HUES6 (cell line): ENCODE results near the gene LETM1.

Source experiments
- H3K27ac ChIP-seq: 2 replicates; pipeline ENCODE4 v1.7.0; 2013; ENCODE audit warnings: low read depth, mild to moderate bottlenecking, low read length, inconsistent platforms
- H3K27me3 ChIP-seq: 2 replicates; pipeline ENCODE4 v1.6.1; 2013; ENCODE audit warnings: low read length; ENCODE audit not compliant: control insufficient read depth, insufficient read depth
- H3K36me3 ChIP-seq: 2 replicates; pipeline ENCODE4 v1.6.1; 2013; ENCODE audit warnings: low read length; ENCODE audit not compliant: control insufficient read depth, insufficient read depth
- H3K4me1 ChIP-seq: 2 replicates; pipeline ENCODE4 v1.6.1; 2013; ENCODE audit warnings: low read length; ENCODE audit not compliant: control insufficient read depth, insufficient read depth
- H3K4me3 ChIP-seq: 2 replicates; pipeline ENCODE4 v1.5.1; 2013; ENCODE audit warnings: low read depth, low read length
- H3K9ac ChIP-seq: one replicate; pipeline ENCODE4 v1.6.1; 2013; ENCODE audit warnings: mild to moderate bottlenecking, low read length
- H3K9me3 ChIP-seq: 2 replicates; pipeline ENCODE4 v1.6.1; 2013; ENCODE audit warnings: low read depth, low read length; ENCODE audit not compliant: control insufficient read depth, insufficient read depth

The LETM1 gene

DNA sequence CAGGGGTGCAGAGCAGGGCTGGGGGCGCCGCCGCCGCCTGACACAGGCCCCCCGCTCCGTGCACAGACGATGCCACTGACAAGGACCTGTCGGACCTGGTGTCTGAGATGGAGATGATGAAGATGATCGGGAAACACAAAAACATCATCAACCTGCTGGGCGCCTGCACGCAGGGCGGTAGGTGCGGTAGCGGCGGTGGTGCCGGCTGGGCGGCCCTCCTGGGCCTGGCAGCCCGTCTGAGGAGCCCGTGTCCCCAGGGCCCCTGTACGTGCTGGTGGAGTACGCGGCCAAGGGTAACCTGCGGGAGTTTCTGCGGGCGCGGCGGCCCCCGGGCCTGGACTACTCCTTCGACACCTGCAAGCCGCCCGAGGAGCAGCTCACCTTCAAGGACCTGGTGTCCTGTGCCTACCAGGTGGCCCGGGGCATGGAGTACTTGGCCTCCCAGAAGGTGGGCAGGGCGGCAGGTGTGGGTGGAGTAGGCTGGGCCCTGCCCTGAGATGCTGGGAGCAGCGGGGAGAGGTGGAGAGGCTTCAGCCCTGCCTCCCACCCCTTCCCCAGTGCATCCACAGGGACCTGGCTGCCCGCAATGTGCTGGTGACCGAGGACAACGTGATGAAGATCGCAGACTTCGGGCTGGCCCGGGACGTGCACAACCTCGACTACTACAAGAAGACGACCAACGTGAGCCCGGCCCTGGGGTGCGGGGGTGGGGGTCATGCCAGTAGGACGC is 50.3 kb downstream of the LETM1 start:
- H3K27me3 ChIP-seq, result no peaks in the 10 kb centered on the region
- H3K9me3 ChIP-seq, result no peaks in the 10 kb centered on the region
- H3K36me3 ChIP-seq, result peaks cover 61% of the 10 kb centered on the region
- H3K9ac ChIP-seq, result no peak overlapping the region
- no peak overlapping the region for H3K27ac ChIP-seq
- H3K4me3 ChIP-seq, result no peak overlapping the region
- H3K4me1 ChIP-seq, result no peaks in the 10 kb centered on the region

DNA sequence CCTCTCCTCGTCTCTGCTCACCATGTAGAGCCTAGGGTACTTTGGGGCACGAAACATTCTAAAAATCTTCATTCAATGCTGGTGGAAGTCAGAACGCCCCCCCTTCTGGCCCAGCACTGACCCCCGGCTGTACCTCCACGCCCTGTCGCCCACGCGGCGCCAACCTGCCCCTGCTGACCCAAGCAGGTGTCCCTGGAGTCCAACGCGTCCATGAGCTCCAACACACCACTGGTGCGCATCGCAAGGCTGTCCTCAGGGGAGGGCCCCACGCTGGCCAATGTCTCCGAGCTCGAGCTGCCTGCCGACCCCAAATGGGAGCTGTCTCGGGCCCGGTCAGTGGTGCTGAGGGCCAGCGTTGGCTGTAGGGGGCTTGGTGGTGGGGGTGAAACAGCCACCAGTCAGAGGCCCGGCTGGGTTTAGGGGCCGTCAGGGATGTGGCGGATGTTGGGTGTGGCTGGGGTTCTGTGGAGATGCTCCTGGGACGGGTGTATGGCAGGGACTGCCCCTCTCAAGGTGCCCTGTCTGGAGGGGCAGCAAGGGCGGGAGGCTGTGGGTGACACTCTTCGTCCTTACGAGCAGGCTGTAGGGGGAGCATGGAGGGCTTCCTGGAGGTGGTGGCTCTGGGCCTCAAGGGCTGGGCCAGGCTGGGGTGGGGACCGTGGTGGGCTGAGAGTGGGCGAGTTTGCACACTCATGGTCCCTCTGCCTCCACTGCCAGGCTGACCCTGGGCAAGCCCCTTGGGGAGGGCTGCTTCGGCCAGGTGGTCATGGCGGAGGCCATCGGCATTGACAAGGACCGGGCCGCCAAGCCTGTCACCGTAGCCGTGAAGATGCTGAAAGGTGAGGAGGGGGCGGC is 51.1 kb downstream of the LETM1 start:
- Histone ChIP-seq H3K27me3 (no peaks in the 10 kb centered on the region), H3K9ac (no peak overlapping the region), H3K9me3 (no peaks in the 10 kb centered on the region), H3K4me3 (no peak overlapping the region), H3K27ac (no peak overlapping the region), H3K36me3 (peaks cover 68% of the 10 kb centered on the region), H3K4me1 (no peaks in the 10 kb centered on the region)

DNA sequence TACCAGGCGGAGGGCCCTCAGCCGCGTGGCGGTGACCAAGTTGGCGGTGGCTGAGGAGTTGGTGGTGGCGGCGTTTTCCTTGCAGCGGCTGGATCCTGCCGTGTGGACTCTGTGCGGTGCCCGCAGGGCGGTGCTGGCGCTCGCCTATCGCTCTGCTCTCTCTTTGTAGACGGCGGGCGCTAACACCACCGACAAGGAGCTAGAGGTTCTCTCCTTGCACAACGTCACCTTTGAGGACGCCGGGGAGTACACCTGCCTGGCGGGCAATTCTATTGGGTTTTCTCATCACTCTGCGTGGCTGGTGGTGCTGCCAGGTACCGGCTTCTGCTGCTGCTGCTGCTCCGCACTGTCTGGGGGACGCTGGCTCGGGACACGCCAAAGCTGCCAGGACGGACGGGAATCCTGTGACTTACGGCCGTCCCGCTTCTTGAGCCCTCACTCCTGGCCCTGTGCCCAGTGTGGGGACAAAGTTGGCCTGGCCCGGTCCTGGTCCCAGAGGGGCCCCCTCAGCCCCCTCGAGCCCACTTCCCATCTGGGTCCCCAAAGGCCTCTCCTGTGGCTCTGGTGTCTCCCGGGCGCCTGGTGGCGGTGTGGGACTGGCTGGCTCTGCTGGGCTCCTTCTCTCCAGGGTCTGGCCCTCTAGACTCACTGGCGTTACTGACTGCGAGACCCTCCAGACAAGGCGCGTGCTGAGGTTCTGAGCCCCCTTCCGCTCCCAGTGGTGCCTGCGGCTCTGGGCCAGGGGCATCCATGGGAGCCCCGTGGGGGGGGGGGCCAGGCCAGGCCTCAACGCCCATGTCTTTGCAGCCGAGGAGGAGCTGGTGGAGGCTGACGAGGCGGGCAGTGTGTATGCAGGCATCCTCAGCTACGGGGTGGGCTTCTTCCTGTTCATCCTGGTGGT is 52.2 kb downstream of the LETM1 start:
- Histone ChIP-seq H3K9me3 (no peaks in the 10 kb centered on the region), H3K4me3 (no peak overlapping the region), H3K27ac (no peak overlapping the region), H3K27me3 (no peaks in the 10 kb centered on the region), H3K4me1 (no peaks in the 10 kb centered on the region), H3K9ac (no peak overlapping the region), H3K36me3 (peaks cover 73% of the 10 kb centered on the region)

DNA sequence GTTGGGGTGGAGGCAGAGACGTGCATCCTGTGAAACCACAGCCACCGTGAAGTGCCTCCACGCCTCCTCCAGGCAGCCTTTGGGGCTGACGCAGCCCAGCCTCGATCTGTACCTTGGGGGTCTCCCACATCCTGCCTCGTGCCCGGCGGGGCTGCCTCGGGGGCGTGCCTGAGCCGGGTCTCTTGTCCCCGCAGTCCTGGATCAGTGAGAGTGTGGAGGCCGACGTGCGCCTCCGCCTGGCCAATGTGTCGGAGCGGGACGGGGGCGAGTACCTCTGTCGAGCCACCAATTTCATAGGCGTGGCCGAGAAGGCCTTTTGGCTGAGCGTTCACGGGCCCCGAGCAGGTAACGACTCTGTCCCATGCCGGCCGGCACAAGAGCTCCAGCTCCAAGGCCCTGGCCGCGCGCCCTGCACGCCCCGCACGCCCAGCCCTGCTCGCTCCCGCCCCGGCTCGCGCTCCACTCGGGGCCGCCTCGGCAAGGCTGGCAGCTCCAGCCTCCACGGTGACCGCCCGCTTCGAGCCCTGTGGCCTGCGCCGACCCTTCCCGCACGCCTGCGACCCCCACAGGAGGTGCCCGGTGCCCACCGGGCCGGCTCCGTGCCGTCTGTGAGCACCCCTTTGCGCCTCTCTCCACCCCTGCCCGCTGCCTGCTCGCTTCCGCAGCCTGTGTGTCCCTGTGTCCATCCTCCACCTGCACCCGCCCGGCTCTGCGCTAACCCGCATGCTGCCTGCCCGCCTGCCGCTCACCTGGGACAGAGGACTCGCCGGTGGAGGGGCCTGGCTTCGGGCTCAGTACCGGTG is 53.0 kb downstream of the LETM1 start:
- Histone ChIP-seq H3K4me3 (no peak overlapping the region), H3K36me3 (peaks cover 73% of the 10 kb centered on the region), H3K9ac (no peak overlapping the region), H3K27ac (no peak overlapping the region), H3K4me1 (no peaks in the 10 kb centered on the region), H3K9me3 (no peaks in the 10 kb centered on the region), H3K27me3 (no peaks in the 10 kb centered on the region)

DNA sequence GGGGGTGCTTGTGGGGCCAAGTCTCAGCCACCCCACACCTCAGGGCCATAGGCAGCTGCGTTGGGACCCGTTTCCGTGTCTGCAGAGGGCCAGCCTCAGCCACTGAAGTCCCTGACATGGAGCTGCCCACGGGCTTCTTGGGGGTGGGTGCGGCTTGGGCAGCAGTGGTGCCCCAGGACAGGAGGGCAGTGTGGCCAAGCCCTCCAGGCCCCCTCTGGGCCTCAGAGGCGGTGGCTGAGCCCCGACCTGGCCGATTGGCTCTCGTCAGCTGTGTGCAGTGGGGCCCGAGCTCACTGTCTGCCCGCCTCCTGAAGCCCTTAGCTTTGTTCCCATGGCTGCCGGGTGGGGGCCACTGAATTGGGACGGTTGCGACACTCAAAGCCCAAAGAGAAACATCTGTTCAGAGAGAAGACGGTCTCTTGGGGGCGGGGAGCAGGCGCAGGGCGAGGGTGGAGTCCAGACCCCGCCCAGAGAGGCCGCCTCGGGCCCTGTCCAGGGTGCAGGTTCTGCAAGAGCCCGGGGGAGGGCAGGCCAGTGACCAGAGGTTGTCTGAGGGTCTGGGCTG is 53.7 kb downstream of the LETM1 start:
- H3K4me1 ChIP-seq, result no peaks in the 10 kb centered on the region
- H3K9ac ChIP-seq, result no peak overlapping the region
- H3K9me3 ChIP-seq, result no peaks in the 10 kb centered on the region
- peaks cover 69% of the 10 kb centered on the region for H3K36me3 ChIP-seq
- H3K27ac ChIP-seq, result no peak overlapping the region
- H3K27me3 ChIP-seq, result no peaks in the 10 kb centered on the region
- no peak overlapping the region for H3K4me3 ChIP-seq

DNA sequence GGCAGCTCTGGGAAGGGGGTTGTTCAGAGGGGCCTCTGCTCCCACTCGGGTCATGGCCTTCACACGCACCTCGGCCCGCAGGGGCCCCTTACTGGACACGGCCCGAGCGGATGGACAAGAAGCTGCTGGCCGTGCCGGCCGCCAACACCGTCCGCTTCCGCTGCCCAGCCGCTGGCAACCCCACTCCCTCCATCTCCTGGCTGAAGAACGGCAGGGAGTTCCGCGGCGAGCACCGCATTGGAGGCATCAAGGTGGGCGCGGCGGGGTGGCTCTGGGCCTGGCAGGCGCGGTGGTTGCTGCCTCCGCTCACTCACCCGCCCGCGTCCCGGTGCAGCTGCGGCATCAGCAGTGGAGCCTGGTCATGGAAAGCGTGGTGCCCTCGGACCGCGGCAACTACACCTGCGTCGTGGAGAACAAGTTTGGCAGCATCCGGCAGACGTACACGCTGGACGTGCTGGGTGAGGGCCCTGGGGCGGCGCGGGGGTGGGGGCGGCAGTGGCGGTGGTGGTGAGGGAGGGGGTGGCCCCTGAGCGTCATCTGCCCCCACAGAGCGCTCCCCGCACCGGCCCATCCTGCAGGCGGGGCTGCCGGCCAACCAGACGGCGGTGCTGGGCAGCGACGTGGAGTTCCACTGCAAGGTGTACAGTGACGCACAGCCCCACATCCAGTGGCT is 54.5 kb downstream of the LETM1 start:
- peaks cover 64% of the 10 kb centered on the region for H3K36me3 ChIP-seq
- H3K9ac ChIP-seq, result no peak overlapping the region
- H3K9me3 ChIP-seq, result no peaks in the 10 kb centered on the region
- no peaks in the 10 kb centered on the region for H3K4me1 ChIP-seq
- no peaks in the 10 kb centered on the region for H3K27me3 ChIP-seq
- H3K4me3 ChIP-seq, result no peak overlapping the region
- H3K27ac ChIP-seq, result no peak overlapping the region

DNA sequence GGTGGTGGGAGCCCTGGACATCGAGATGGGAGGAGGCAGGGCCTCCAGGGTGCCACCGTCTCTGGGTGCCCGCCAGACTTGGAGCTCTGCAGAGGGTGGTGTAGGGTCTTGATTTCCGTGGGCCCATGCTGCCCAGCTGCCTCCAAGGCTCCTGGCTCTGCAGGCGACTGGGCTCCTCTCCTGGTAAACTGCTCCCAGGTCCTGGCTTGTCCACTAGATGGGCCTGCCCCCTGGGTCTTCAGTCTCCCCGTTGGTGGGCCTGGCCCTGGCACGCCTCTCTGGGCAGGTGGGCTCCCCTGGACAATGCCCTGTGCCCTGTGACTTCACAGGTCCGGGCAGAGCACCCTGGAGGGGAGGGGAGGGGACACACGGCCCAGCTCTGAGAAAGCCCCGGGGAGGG is 55.2 kb downstream of the LETM1 start:
- H3K27ac ChIP-seq, result no peak overlapping the region
- H3K36me3 ChIP-seq, result peaks cover 58% of the 10 kb centered on the region
- H3K9ac ChIP-seq, result no peak overlapping the region

DNA sequence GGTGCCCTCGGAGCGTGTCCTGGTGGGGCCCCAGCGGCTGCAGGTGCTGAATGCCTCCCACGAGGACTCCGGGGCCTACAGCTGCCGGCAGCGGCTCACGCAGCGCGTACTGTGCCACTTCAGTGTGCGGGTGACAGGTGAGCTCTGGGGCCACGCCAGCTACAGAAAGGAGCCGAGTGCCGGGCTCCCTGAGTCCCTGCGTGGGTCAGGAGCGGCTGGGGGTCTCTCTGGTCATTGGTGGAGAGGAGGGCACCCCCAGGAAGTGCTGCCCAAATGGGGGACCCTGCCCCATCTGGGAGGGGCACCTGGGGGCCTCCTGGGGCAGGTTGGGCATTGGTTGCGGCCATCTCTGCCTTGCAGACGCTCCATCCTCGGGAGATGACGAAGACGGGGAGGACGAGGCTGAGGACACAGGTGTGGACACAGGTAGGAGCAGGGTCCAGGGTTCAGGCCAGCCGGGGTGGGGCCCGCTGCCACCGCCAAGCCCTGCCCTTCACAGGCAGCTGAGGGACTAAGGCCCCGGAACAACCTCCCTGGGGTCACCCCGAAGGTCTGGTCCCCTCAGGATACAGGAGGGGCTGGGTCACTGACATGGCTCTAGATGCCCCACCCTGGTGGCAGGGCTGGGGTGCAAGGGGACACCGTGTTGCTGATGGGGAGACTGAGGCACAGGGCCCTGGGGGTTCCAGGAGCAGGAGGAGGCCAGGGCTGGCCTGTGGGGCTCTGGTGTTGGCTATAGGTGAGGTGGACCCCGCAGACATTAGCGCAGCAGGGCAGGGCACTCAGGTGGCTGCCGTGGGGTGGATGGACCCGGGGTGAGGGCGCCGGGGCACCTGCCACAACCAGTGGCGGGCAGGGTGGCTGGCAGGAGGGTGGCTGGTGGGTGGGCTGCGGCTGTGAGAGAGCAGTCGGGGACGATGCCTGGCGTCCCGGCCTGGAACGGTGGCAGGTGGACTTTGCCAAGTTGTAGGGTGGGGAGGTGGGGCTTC is 56.3 kb downstream of the LETM1 start:
- peaks cover 47% of the 10 kb centered on the region for H3K36me3 ChIP-seq
- no peaks in the 10 kb centered on the region for H3K9me3 ChIP-seq
- peaks cover 8% of the 10 kb centered on the region for H3K4me1 ChIP-seq
- peaks cover 7% of the 10 kb centered on the region for H3K27me3 ChIP-seq
- no peak overlapping the region for H3K9ac ChIP-seq
- no peak overlapping the region for H3K27ac ChIP-seq
- no peak overlapping the region for H3K4me3 ChIP-seq

More for the DNA sequence above, 55.2 kb downstream of the LETM1 start:
- H3K9me3 ChIP-seq, result no peaks in the 10 kb centered on the region
- H3K27me3 ChIP-seq, result 0 out of 2 replicates have a peak, but pooled peaks cover 2% of the 10 kb centered on the region
- peaks cover 3% of the 10 kb centered on the region; the same call in 1 of the 2 replicates for H3K4me1 ChIP-seq
- H3K4me3 ChIP-seq, result no peak overlapping the region
